Measurements from ENCODE around the gene PIAS1.

GRCh38 chr15:68239025-68239424, 184.9 kb downstream of the PIAS1 start:
- TF ChIP-seq, protein P1, sequence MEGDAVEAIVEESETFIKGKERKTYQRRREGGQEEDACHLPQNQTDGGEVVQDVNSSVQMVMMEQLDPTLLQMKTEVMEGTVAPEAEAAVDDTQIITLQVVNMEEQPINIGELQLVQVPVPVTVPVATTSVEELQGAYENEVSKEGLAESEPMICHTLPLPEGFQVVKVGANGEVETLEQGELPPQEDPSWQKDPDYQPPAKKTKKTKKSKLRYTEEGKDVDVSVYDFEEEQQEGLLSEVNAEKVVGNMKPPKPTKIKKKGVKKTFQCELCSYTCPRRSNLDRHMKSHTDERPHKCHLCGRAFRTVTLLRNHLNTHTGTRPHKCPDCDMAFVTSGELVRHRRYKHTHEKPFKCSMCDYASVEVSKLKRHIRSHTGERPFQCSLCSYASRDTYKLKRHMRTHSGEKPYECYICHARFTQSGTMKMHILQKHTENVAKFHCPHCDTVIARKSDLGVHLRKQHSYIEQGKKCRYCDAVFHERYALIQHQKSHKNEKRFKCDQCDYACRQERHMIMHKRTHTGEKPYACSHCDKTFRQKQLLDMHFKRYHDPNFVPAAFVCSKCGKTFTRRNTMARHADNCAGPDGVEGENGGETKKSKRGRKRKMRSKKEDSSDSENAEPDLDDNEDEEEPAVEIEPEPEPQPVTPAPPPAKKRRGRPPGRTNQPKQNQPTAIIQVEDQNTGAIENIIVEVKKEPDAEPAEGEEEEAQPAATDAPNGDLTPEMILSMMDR (IDR thresholded peaks at IDR 0.05) = no peak
- TF ChIP-seq POLR2A (IDR thresholded peaks at IDR 0.05) = no peak
